Measurements from ENCODE around the gene SPNS2.
A peak's percentile ranks its signal among the peaks of the same experiment; 100 is the strongest.

Gene SPNS2

DNA sequence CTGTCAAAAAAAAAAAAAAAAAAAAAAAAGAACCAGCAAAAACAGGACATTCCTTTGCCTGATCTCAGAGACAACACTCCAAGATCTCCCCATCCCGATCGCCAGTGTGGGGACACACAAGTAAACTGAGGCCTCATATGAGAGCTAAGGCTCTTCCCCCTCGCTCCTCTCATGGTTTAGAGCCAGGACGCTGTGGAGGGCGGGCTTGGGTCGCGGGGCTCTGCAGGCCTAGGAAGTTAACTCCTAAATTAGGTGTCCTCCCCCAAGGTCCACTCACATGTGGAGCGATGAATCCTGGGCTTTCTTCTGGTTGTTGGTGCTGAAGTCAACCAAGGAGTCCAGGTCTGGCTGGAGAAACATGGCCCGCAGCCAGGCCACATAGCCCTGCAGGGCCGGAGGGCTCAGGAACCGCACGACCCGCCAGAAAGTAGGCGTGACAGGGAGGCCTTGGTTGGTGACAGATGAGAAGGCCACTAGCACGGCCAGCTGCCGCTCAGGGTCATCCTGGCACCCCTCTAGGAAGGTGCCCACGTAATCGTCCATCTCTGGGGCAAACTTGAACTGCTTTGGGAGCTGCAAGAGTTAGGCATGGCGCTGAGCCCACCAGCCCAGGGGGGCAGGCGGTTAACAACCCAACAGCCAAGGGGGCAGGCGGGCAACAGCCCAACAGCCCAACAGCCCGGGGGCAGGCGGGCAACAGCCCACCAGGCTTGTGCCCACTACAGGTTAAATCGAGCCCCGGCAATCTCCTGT, 51.3 kb downstream of the SPNS2 start:
- no peak for DNase-seq (ENCODE audit: low spot score)

- DNase-seq (ENCODE audit: low spot score): no peak
These were observed 51.9 kb downstream of the SPNS2 start for GRCh38 chr17:4550534-4551039.

DNA sequence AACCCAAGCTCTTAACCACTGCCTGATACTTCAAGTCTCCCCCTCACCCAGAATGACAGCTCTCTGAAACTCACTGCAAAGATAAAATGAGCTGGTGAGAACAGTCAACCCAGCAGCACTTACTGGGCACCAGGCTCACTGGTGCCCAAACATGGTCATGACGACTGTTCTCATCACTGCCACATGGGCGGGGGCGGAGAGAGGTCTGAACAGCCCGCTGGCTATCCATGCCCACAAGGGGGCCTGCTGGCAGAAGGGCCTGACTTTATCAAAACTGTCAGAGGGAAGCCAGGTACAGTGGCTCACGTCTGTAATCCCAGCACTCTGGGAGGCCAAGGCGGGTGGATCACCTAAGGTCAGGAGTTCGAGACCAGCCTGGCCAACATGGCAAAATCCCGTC, 52.5 kb downstream of the SPNS2 start:
- DNase-seq (ENCODE audit: low spot score): no peak

- no peak for DNase-seq (ENCODE audit: low spot score)
These were observed 53.3 kb downstream of the SPNS2 start for GRCh38 chr17:4551796-4552525.

GRCh38 chr17:4553669-4554068, 55.0 kb downstream of the SPNS2 start:
- no peak for DNase-seq (ENCODE audit: low spot score)

GRCh38 chr17:4554441-4554996, 55.8 kb downstream of the SPNS2 start:
- DNase-seq (ENCODE audit: low spot score): no peak

DNA sequence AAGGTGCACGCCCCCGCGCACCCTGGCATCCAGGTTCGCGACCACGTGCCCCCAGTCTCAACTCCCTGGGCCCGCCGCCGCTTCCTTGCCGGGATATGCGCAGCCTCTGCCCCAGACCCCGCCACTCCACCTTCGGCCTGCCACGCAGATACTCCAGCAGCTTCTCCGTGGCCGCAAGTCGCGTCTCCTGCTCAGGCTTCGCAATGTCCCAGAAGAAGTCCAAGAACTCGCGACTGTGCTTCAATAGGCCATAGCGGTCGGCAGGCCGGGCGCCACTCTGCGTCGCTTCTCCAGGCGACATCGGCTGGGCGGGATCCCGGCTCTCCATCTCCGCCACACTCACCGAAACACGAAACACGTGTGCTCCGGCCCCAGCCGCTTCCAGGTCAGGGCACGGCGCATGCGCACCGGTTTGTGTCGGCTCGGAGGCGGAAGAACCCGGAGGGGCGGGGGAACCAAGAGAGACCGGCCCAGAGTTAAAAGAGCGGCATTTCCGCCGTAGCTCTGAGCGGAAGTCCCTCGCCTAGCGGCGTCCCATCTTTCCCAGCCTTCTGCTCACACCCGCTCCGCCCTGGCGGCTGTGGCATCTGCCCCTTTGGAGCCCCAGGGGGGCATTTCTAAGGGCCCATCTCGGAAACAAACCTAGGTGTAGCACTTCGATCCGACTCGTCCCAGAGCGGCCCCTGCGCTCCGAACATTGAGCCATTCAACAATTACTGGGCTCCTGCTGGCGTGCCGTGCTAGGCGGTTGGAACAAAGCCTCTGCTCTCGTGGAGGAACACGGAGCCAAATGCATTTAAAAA, 56.5 kb downstream of the SPNS2 start, which contains the start of gene MYBBP1A:
Gene MYBBP1A, minus strand, starts transcription at position 388 of the 803 bp plus-strand sequence. Its CDS starts 60 bp downstream, at position 328.
- DNase-seq (ENCODE audit: low spot score): peak; percentile 99

DNA sequence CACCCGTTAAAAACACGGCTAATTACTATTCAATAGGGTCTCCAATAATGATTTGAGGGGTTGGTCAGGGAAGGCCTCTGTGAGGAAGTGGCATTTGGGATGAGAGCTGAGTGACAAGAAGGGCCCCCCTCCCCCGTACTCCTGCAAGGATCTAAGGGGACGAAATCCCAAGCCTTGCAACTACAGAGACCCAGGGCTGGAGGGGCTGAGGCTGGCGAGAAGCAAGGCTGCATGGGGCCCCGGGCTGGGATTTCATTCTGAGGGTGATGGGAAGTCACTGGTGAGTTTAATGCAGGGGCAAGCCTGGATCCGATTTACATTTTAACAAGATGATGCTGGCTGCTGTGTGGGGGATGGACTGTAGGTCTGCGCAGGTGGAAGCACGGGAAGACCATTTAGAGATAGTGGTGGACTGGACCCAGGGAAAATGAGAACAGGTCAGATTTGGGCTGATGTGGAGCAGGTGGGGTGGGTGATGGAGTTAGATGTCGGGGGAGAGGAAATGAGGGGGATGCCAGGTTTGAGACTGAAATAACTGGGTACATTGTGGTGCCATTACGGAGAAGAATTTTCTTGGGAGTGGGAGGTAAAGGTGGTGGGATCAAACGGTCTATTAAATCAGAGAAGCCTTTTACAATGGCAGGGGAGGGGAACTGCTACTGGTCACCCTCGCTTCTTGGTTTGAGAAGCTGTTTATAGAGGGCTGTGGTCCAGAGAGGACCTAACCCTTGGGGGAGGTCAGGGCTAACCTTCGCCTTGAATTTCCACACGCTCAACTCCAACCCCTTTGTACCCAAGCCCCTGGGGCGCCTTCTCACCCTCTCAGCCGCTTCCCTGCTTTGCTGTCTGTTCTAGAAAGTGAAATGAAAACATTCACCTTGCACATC, 57.4 kb downstream of the SPNS2 start:
- no peak for DNase-seq (ENCODE audit: low spot score)

GRCh38 chr17:4556996-4557395, 58.3 kb downstream of the SPNS2 start:
- no peak for DNase-seq (ENCODE audit: low spot score)

GRCh38 chr17:4557626-4558346, 59.1 kb downstream of the SPNS2 start:
- DNase-seq (ENCODE audit: low spot score): no peak

DNA sequence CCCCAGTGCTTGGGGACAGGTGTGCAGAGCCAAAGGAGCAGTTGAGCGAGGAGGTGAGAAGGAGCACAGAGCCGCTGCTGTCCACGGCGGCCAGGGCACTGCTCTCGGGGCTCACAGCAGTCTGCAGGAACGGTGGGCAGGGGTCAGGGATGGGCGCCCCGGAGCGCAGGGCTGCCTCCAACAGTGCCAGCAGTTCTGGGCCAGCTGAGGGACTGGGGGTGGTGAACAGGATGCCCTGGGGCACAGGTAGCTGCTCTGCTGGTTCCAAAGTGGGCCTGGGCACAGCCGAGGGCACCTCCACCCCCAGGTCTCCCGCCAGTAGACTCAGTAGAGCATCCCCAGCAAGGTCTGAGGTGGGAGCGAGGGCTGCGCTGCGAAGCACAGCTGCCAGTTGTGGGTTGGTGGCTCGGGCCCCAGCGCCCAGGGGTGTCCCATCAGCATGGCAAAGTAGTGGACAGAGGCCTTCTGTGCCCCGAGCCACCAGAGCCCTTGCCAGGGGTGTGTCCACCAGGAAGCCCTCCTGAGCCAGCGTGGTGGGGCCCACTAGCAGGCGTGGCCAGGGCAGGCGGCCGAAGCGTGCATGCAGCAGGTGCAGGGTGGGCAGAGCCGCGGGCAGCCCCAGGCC, 59.8 kb downstream of the SPNS2 start:
- DNase-seq (ENCODE audit: low spot score): no peak

DNA sequence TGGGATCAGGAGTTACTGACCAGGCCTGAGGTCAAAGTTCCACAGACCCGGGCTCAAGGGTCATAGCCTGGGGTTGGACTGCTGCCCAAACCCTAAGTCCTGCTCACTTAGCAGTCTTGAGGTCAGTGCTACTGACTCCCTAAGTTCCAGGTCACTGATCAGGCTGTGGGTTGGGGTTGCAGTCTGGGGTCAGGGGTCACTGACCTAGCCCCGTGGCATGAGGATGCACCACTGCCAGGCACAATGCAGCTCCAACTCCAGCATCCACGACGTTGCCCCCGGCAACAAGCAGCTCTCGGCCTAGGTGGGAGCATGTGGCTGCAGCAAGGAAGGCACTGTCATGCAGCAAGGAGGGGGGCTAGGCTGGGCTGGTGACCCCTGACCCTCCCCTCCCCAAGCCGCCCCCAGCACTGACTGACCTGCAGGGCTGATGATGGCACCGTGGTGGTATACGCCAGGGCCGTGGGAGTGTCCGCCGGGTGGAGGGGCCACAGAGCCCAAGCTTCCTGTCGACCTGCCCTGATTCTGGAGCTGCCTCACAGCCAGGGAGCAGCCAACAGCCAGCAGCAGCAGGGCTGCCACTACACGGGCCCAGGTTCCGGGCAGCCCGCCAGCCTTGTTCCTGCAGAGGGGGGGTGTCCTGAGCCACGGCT, 60.6 kb downstream of the SPNS2 start:
- no peak for DNase-seq (ENCODE audit: low spot score)

GRCh38 chr17:4559966-4560365, 61.3 kb downstream of the SPNS2 start:
- no peak for DNase-seq (ENCODE audit: low spot score)

GRCh38 chr17:4560421-4560820, 61.7 kb downstream of the SPNS2 start, which contains the start of gene GGT6:
Gene GGT6, minus strand, starts transcription at chr17:4560577. Its CDS starts 56 bp downstream, at chr17:4560521.
- no peak for DNase-seq (ENCODE audit: low spot score)

DNA sequence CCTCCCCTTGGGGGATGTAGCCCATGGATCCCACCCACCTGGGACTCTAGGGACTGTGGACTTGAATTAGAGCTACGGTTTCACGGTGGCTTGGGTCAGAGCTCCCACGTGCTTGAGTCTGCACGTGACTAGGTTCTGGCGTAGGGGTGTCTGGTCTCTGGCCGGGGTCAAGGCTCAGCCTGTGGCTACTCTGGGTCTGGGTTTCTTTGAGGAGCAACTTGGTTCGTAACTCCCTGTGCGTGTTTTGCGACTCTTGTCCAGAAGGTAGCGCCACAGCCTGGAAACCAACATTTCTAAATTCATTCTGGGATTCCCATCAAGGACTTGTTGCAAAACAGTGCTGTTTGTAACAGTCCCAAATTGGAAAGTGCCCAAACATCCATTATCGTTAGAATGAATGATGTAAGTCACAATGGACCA, 62.2 kb downstream of the SPNS2 start:
- no peak for DNase-seq (ENCODE audit: low spot score)

GRCh38 chr17:4562015-4562969, 63.6 kb downstream of the SPNS2 start:
- no peak for DNase-seq (ENCODE audit: low spot score)

GRCh38 chr17:4565209-4566141, 66.8 kb downstream of the SPNS2 start:
- peak; percentile 80 for DNase-seq (ENCODE audit: low spot score)
